Mucosa of descending colon (tissue), 3 donors: ENCODE results near the gene MRPL55. TPM values are rescaled to one million over a fixed set of nuclear protein-coding genes. Genes with fewer than 3 reads are reported as not detected.

ENCODE experiments used
- ATAC-seq: fragments of 200-7000 bp; cut with Tn5 transposase; one replicate; pipeline ENCODE4 v1.9.1; 2020; ENCODE audit warnings: mild to moderate bottlenecking, moderate library complexity
- DNase-seq, 3 donors: peaks; one replicate each; pipeline ENCODE4 v3.0.0-alpha.2; 2020
- H3K36me3 ChIP-seq: fragments of 200-600 bp; one replicate; pipeline ENCODE4 v1.8.0; 2021; ENCODE audit warnings: low read depth, mild to moderate bottlenecking
- H3K4me1 ChIP-seq: fragments of 200-600 bp; one replicate; pipeline ENCODE4 v1.8.0; 2021; ENCODE audit warnings: low read depth, mild to moderate bottlenecking
- H3K4me3 ChIP-seq: fragments of 200-600 bp; one replicate; pipeline ENCODE4 v1.8.0; 2021; ENCODE audit warnings: mild to moderate bottlenecking
- H3K9me3 ChIP-seq: fragments of 200-600 bp; one replicate; pipeline ENCODE4 v1.8.0; 2021; ENCODE audit warnings: mild to moderate bottlenecking
- intact Hi-C, 2 donors: fragments of 100-400 bp; cut with DNase I in 1 of 2; cut with micrococcal nuclease in 1 of 2; formaldehyde crosslinking; loops; one replicate each; pipeline versions ENCODE4 v1.11.0 to v1.11.1; 2022; cut with DNase I, micrococcal nuclease
- total RNA-seq, 3 donors: library from RNA; stranded (reverse); fragmentation: NEBNext Ultra II Directional in 2 of 3; extraction: Animal tissue kit (Norgen Biotek cat#: 25700) in 2 of 3; gene quantifications; one replicate each; pipeline versions ENCODE4 v1.2.1 to v1.2.4, GENCODE V29; 2021 to 2023
- TF ChIP-seq, protein P1 (sequence below): fragments of 200-600 bp; IDR thresholded peaks from one replicate; pipeline ENCODE4 v1.8.0; 2022; ENCODE audit warnings: antibody characterized with exemption, mild to moderate bottlenecking
- donor health status: DM: no; HTN: no; CAD: no; lungs with moderate emphysema.
- donor health status: DM: no; HTN: no; CAD: no.
- donor health status: DM: no; HTN: yes; CAD: no.

Gene MRPL55
- total RNA-seq, 3 donors from 2014 or later, result 24.3 to 42.1 (median 37.3) TPM

DNA sequence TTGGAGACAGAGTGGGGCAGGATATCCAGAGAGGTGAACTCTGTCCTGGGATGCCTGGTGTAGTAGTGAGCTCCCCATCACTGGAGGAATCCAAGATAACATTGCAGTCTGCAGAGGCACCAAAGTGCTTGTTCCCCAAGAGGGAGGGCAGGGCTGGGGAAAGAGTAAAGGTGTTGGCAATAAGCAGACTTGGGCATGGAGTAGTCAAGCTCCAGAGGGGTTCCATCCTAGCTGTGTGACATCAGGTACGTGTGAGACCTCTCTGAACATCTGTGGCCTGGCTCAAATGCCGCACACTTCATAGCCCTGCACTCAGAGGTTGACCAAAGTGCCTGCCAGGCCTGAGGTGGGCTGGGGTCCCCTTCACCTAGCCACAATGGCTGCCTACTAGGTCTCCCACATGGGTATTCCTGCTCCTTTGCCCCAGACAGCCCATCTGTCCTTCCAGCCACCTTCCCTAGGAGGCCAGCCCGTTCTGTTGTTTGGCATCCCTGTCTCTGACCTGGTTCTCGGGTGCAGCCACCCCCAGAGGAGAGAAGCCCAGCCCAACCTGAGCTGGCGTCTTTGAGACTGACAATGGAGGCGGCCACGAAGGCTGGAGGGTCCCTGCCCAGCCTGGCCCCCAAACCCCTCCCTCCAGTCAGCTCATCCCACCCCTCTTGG lies 29.4 kb downstream of the MRPL55 start:
- peaks cover 14% of the 10 kb centered on the region for H3K4me1 ChIP-seq
- DNase-seq, result peak in 2 of 3 donors; percentile 31 to 46
- intact Hi-C loops, result no loop called here
- H3K9me3 ChIP-seq, result no peaks in the 10 kb centered on the region
- no peak overlapping the region for H3K4me3 ChIP-seq
- no peaks in the 10 kb centered on the region for H3K36me3 ChIP-seq
- no peak for ATAC-seq
- TF ChIP-seq, protein P1, sequence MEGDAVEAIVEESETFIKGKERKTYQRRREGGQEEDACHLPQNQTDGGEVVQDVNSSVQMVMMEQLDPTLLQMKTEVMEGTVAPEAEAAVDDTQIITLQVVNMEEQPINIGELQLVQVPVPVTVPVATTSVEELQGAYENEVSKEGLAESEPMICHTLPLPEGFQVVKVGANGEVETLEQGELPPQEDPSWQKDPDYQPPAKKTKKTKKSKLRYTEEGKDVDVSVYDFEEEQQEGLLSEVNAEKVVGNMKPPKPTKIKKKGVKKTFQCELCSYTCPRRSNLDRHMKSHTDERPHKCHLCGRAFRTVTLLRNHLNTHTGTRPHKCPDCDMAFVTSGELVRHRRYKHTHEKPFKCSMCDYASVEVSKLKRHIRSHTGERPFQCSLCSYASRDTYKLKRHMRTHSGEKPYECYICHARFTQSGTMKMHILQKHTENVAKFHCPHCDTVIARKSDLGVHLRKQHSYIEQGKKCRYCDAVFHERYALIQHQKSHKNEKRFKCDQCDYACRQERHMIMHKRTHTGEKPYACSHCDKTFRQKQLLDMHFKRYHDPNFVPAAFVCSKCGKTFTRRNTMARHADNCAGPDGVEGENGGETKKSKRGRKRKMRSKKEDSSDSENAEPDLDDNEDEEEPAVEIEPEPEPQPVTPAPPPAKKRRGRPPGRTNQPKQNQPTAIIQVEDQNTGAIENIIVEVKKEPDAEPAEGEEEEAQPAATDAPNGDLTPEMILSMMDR, result no peak

DNA sequence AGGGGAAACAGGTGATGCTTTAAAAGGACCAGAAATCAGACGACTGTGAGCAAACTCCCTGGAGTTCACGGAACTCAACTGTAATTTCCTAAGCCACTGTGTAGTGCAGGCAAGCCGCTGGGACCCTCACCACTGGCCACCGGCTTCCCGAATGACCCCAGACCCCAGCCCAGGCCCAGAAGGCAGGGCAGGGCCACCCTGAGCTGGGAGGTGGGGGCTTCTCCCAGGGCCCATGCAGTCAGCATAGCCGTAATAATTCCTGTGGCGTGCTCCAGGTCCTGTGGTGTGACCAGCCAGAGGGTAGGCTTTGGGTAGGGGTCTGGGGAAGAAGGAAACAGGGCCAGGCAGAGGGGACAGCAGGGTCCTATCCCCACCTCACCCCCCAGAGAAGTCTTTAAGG lies 30.1 kb downstream of the MRPL55 start:
- TF ChIP-seq, protein P1, result no peak
- Histone ChIP-seq H3K4me1 (peaks cover 7% of the 10 kb centered on the region), H3K4me3 (no peak overlapping the region), H3K9me3 (no peaks in the 10 kb centered on the region), H3K36me3 (no peaks in the 10 kb centered on the region)
- ATAC-seq (no peak), DNase-seq (no peak)
- intact Hi-C loops, result no loop called here

DNA sequence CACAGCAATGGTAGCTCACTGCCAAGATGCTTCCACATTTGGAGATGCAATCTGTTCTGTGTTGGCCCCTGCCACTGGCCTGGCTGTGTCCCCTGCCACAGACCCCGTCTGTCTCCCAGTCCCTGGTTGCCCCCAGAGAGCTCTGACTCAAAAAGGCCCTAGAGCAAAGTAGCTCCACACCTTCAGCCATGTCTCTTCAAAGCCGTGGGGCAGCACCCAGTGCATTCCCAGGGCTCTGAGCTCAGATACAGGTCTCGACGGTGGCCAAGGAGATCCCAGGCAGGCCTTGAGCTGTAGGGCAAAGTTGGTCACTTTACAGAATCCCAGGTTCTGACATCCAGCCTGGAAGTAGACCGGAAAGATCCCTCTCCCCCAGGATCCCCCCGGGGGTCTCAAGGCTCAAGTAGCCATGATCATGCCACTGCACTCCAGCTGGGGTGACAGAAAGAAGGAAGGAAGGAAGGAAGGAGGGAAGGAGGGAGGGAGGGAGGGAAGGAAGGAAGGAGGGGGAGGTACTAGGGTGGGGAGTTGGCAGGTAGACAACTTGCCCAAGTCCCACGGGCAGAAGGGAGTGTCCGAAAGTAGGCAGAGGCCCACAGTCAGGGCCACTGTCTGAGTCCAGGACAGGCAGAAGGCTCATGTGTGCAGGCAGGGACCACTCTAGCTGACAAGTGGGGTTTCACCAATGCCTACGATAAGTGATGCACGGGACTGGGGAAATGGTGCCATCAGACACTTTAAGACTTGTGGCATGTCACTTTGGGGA lies 31.4 kb downstream of the MRPL55 start:
- no peaks in the 10 kb centered on the region for H3K9me3 ChIP-seq
- H3K4me3 ChIP-seq, result no peak overlapping the region
- TF ChIP-seq, protein P1, result no peak
- ATAC-seq (no peak), DNase-seq (no peak)
- intact Hi-C loops, result no loop called here
- no peaks in the 10 kb centered on the region for H3K36me3 ChIP-seq
- peaks cover 6% of the 10 kb centered on the region for H3K4me1 ChIP-seq

DNA sequence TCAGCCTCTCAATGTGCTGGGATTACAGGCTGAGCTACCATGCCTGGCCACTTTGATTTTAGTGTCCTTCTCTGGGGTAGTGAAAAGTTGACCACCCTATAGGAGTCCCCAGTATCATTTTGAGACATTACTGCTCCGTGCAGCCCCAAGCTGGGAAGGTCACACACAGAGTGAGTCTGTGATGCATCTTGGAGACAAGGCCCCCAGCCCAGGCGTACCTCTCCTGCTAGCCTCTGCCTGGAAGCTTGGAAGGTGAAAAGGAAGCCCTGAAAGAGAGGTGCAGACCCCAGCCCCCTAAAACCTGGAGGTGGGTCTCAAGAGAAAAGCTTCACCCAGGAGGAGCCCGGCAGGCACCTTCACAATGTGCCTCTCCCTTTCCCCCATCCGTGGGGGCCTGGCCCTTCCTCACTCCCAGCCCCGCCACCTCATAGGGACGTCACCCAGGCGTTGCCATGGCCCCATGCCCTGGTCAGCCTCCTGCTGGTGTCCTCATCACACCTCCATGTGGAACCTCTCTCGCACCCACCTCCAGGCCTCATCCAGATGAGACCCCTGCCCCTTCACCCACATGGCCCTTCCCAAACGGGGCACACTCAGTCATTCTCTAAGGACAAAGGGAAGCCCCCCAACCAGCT lies 32.2 kb downstream of the MRPL55 start:
- ATAC-seq (no peak), DNase-seq (no peak)
- intact Hi-C loops, result no loop called here
- no peaks in the 10 kb centered on the region for H3K36me3 ChIP-seq
- TF ChIP-seq, protein P1, result no peak
- H3K4me3 ChIP-seq, result no peak overlapping the region
- no peaks in the 10 kb centered on the region for H3K9me3 ChIP-seq
- peaks cover 6% of the 10 kb centered on the region for H3K4me1 ChIP-seq

DNA sequence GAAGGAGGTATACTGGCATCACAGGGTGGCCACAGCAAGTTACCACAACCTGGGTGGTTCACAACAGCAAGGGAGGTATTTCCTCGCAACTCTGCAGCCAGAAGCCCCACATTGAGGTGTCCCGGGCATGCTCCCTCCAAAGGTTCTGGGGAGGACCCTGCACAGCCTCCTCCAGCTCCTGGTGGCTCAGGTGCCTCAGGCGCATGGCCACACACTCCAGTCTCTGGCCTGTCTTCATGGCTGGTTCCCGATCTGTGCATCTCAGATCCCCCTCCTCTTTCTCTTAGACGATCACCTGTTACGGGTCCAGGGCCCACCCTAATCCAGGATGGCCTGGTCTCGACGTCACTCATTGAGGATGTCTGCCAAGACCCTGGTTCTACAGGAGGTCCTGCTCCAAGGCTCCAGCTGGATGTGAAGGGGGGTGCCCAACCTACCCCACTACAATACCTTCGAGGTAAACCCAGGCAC lies 33.3 kb downstream of the MRPL55 start:
- ATAC-seq (no peak), DNase-seq (no peak)
- intact Hi-C loops, result no loop called here
- H3K9me3 ChIP-seq, result no peaks in the 10 kb centered on the region
- H3K4me3 ChIP-seq, result no peak overlapping the region
- TF ChIP-seq, protein P1, result no peak
- H3K4me1 ChIP-seq, result no peaks in the 10 kb centered on the region
- H3K36me3 ChIP-seq, result no peaks in the 10 kb centered on the region
